ENCODE results near the gene PUM1. TPM values are rescaled to one million over a fixed set of nuclear protein-coding genes. Genes with fewer than 3 reads are reported as not detected.
A peak's percentile ranks its signal among the peaks of the same experiment; 100 is the strongest.
"Not testable (repeated sequence)": the region's sequence is repeated elsewhere in the genome, so short reads cannot be mapped to it uniquely, and the experiment has no call there.

Gene PUM1
- total RNA-seq, 1 donor from 2014 or later: 121 TPM

- Histone ChIP-seq H3K4me3 (no peak overlapping the region), H3K4me1 (no peaks in the 10 kb centered on the region), H3K36me3 (peaks cover 95% of the 10 kb centered on the region)
Measured at GRCh38 chr1:30947212-30947611, 118.3 kb downstream of the PUM1 start.

GRCh38 chr1:30942326-30942963 is 123.1 kb downstream of the PUM1 start:
- DNase-seq: no peak
- no peak for TF ChIP-seq CTCF (IDR thresholded peaks at IDR 0.05)
- no peaks in the 10 kb centered on the region for H3K4me1 ChIP-seq
- H3K9me3 ChIP-seq: no peaks in the 10 kb centered on the region
- H3K27ac ChIP-seq: no peak overlapping the region
- no peaks in the 10 kb centered on the region for H3K27me3 ChIP-seq (ENCODE audit: low read depth)
- no peak for ATAC-seq
- H3K4me3 ChIP-seq: no peak overlapping the region
- H3K36me3 ChIP-seq: peaks cover 99% of the 10 kb centered on the region
- intact Hi-C loops (cut with DNase I): no loop called here

More at GRCh38 chr1:30947212-30947611, 118.3 kb downstream of the PUM1 start:
- ATAC-seq: no peak
- TF ChIP-seq CTCF (IDR thresholded peaks at IDR 0.05): no peak
- Histone ChIP-seq H3K27ac (no peak overlapping the region), H3K9me3 (no peaks in the 10 kb centered on the region), H3K27me3 (ENCODE audit: low read depth) (no peaks in the 10 kb centered on the region)
- no peak for DNase-seq
- intact Hi-C loops (cut with DNase I): no loop called here

GRCh38 chr1:30940541-30940940 is 125.0 kb downstream of the PUM1 start:
- H3K4me1 ChIP-seq: no peaks in the 10 kb centered on the region
- TF ChIP-seq CTCF (IDR thresholded peaks at IDR 0.05): no peak
- H3K36me3 ChIP-seq: peaks cover 95% of the 10 kb centered on the region
- no peaks in the 10 kb centered on the region for H3K27me3 ChIP-seq (ENCODE audit: low read depth)
- H3K4me3 ChIP-seq: no peak overlapping the region
- H3K9me3 ChIP-seq: no peaks in the 10 kb centered on the region
- H3K27ac ChIP-seq: no peak overlapping the region
- intact Hi-C loops (cut with DNase I): no loop called here
- ATAC-seq: no peak
- no peak for DNase-seq

- peaks cover 94% of the 10 kb centered on the region for H3K36me3 ChIP-seq
- TF ChIP-seq CTCF (IDR thresholded peaks at IDR 0.05): no peak
- no peak overlapping the region for H3K27ac ChIP-seq
- H3K27me3 ChIP-seq (ENCODE audit: low read depth): no peaks in the 10 kb centered on the region
- peak in 1 of 2 donors; percentile 23 for ATAC-seq
- no peaks in the 10 kb centered on the region for H3K4me1 ChIP-seq
- intact Hi-C loops (cut with DNase I): no loop called here
- no peak for DNase-seq
- H3K4me3 ChIP-seq: no peak overlapping the region
- H3K9me3 ChIP-seq: no peaks in the 10 kb centered on the region
Measured at GRCh38 chr1:30936541-30937171, 128.9 kb downstream of the PUM1 start.

- H3K36me3 ChIP-seq: peaks cover 94% of the 10 kb centered on the region
Measured at GRCh38 chr1:30935758-30936157, 129.8 kb downstream of the PUM1 start.

GRCh38 chr1:30934613-30935012 is 130.9 kb downstream of the PUM1 start:
- Histone ChIP-seq H3K36me3 (peaks cover 83% of the 10 kb centered on the region), H3K27ac (no peak overlapping the region), H3K27me3 (ENCODE audit: low read depth) (no peaks in the 10 kb centered on the region), H3K4me3 (no peak overlapping the region), H3K9me3 (no peaks in the 10 kb centered on the region), H3K4me1 (no peaks in the 10 kb centered on the region)
- DNase-seq: no peak
- ATAC-seq: no peak
- intact Hi-C loops (cut with DNase I): no loop called here
- no peak for TF ChIP-seq CTCF (IDR thresholded peaks at IDR 0.05)

More at GRCh38 chr1:30935758-30936157, 129.8 kb downstream of the PUM1 start:
- intact Hi-C loops (cut with DNase I); ATAC-seq; DNase-seq; H3K4me3 ChIP-seq; H3K27ac ChIP-seq; H3K27me3 ChIP-seq (ENCODE audit: low read depth); H3K4me1 ChIP-seq; H3K9me3 ChIP-seq: not testable (repeated sequence)
